Muscle layer of colon (tissue), 2 donors: ENCODE results near the gene ATOH8.

ENCODE experiments used
- H3K27ac ChIP-seq: one replicate; pipeline ENCODE4 v1.7.0; 2013; ENCODE audit warnings: low read depth, mild to moderate bottlenecking, low read length, moderate library complexity
- H3K27me3 ChIP-seq, 2 donors: one replicate each; pipeline ENCODE4 v1.7.0; 2013; ENCODE audit warnings: low read length in 2 of 2, mild to moderate bottlenecking in 2 of 2; ENCODE audit not compliant: insufficient read depth in 2 of 2, control insufficient read depth in 1 of 2
- H3K36me3 ChIP-seq: one replicate; pipeline ENCODE4 v1.7.0; 2013; ENCODE audit warnings: mild to moderate bottlenecking, low read length; ENCODE audit not compliant: insufficient read depth
- H3K4me1 ChIP-seq: one replicate; pipeline ENCODE4 v1.7.0; 2013; ENCODE audit warnings: mild to moderate bottlenecking, low read length; ENCODE audit not compliant: insufficient read depth
- H3K4me3 ChIP-seq, 2 donors: one replicate each; pipeline ENCODE4 v1.7.0; 2013; ENCODE audit warnings: low read length in 2 of 2, low read depth in 1 of 2, mild to moderate bottlenecking in 1 of 2, moderate library complexity in 1 of 2
- H3K9ac ChIP-seq: one replicate; pipeline ENCODE4 v1.7.0; 2013; ENCODE audit warnings: low read length
- H3K9me3 ChIP-seq: one replicate; pipeline ENCODE4 v1.7.0; 2013; ENCODE audit warnings: mild to moderate bottlenecking, low read length
- donor health status: abdominal sarcoma.
- donor health status: Adenocarcinoma of cecum.

ATOH8 gene

DNA sequence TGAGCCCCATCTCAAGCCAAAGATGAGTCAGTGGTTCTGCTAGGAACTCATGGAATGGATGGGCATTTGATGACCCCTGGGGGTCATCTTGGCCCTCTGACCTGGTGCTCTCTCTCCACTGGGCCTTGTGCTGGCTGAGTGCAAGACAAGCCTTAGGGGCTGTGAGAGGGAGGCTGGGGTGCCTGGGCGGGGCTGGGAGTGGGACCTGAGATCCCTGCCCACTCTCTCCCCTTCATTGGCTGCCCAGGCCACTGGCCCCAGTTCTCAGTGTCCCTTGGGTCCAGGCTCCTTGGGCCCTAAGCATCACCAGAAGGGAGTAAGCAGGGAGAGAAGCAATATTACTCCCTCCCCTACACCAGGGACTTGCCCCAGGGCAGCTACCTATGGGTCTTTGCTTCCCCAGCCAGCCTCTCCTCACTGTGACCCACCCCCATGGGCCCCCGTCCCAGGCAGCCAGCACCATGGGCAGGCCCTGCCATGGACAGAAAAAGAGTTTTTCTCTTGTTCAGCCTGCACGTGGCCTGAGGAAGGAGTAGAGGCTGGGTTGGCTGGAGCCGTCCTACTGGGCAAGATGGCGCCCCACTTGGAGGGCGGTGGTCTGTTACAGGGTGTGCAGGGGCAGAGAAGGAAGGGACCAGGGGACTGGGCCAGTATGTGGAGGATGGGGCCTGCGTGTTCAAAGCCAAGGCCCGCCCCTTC lies 33.6 kb downstream of the ATOH8 start:
- Histone ChIP-seq H3K4me1 (peaks cover 34% of the 10 kb centered on the region), H3K27me3 (no peaks in the 10 kb centered on the region), H3K9me3 (no peaks in the 10 kb centered on the region), H3K36me3 (peaks cover 10% of the 10 kb centered on the region), H3K9ac (no peak overlapping the region), H3K27ac (no peak overlapping the region), H3K4me3 (no peak overlapping the region)

DNA sequence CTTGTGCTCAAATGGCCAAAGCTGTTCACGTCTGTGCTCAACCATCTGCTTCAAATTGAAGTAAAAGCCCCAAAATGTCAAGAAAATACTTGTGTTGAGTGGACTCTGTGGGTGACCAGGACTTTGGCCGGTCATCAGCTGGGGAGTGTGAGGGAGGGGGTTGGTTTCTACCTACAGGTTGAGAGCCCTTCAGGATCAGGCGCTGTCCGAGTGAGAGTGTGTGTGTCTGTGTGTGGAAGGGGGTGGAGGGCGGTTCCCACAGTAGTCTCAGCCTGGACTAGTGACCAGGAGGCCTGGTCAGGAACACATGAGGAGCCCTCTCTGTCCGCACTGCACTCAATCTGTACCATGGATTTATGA lies 34.2 kb downstream of the ATOH8 start:
- Histone ChIP-seq H3K27ac (no peak overlapping the region), H3K9ac (no peak overlapping the region), H3K9me3 (no peaks in the 10 kb centered on the region), H3K4me3 (no peak overlapping the region), H3K4me1 (peaks cover 39% of the 10 kb centered on the region), H3K27me3 (no peaks in the 10 kb centered on the region), H3K36me3 (peaks cover 10% of the 10 kb centered on the region)

DNA sequence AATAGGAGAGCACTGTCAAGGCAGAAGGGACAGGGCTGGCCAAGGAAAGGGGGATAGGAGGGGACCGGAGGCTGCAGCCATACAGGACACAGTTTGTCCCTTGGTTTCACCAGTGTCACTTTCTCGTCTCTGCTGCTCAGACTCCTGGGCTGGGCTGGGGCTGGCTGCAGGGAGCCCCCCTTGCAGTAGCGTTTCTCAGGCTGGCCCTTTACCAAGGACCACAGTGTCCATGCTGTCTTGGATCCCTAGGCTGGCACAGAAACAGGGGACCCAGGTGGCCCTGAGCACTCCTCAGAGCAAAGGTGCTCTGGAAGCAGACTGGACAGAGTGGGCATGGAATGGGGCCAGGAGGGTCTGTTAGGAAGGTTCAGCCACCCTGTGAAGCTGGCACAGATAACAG lies 34.8 kb downstream of the ATOH8 start:
- peaks cover 10% of the 10 kb centered on the region for H3K36me3 ChIP-seq
- no peak overlapping the region for H3K4me3 ChIP-seq
- no peak overlapping the region for H3K9ac ChIP-seq
- no peak overlapping the region for H3K27ac ChIP-seq
- H3K4me1 ChIP-seq, result peaks cover 43% of the 10 kb centered on the region
- no peaks in the 10 kb centered on the region for H3K9me3 ChIP-seq
- no peaks in the 10 kb centered on the region for H3K27me3 ChIP-seq

DNA sequence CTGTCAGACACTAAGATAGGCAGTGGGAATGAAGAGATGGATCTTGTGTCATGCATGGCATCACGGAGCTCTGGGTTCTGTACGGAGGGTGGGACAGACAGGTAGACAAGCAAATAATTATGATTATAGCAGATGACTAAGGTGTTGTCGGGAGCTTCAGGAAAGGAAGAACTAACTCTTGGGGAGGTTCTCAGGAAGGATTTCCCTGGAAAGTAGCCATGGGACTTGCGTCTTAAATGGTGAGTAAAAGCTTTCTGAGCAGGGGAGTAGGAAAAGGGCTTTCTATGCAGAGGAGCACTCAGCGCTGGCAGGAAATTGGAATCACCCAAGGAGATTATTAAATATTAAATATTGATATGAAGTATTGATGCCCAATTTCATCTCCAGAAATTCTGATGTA lies 35.5 kb downstream of the ATOH8 start:
- Histone ChIP-seq H3K27ac (no peak overlapping the region), H3K9me3 (no peaks in the 10 kb centered on the region), H3K4me3 (no peak overlapping the region), H3K4me1 (peaks cover 43% of the 10 kb centered on the region), H3K27me3 (no peaks in the 10 kb centered on the region), H3K36me3 (peaks cover 10% of the 10 kb centered on the region), H3K9ac (no peak overlapping the region)

DNA sequence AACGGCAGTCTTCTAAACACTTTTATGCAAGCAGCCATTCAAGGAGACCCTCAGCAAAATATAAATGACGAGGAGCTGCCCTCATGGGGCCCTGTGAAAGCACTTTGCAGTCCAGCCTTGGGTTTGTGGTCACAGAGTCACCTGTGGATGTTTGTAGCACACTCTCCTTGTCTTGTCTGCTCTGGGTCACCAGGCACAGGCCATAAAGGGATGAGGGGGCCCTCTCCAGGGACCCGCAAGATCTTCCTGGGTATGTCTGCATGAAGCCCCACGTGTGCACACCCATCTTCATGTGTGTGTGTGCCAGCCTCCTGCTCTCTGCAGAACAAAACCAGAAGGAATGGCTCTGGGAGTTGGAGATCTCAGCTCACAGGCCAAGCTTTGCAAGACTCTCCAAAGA lies 36.2 kb downstream of the ATOH8 start:
- Histone ChIP-seq H3K9ac (no peak overlapping the region), H3K4me3 (no peak overlapping the region), H3K4me1 (peaks cover 42% of the 10 kb centered on the region), H3K9me3 (no peaks in the 10 kb centered on the region), H3K36me3 (peaks cover 10% of the 10 kb centered on the region), H3K27me3 (no peaks in the 10 kb centered on the region), H3K27ac (no peak overlapping the region)

DNA sequence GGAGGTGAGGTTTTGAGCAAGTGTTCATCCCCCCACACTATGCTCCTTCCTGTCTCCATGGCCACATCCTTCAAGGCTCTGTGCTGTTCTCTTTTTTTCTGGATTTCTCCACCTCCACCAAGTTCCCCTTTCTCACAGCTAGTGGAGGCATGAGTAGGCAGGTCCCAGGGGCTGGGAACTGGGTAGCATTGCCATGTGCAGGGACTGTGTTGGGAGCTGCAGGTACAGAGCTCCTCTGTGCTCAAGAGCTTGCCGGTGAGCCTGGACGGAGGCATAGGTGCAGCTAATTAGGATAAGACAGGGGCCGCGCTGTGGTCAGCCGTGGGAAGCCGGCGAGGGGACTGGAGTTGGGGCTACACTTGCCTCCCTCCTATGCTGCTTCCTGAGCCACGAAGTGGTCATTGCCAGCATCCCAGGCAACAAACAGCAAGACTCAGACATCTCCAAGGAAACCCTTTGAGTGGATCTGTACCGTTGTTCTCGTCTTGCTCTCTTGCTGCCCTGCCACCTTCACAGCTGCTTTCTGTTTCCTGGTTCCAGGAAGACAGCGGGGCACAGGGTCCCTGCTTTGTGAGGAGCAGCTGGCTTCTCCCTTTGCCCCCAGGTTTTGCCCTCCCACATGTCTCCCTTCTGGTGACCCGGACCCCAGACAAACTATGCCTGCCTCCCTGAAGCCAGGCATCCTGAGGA lies 36.9 kb downstream of the ATOH8 start:
- H3K27me3 ChIP-seq, result no peaks in the 10 kb centered on the region
- H3K9me3 ChIP-seq, result no peaks in the 10 kb centered on the region
- H3K36me3 ChIP-seq, result peaks cover 10% of the 10 kb centered on the region
- peaks cover 42% of the 10 kb centered on the region for H3K4me1 ChIP-seq
- no peak overlapping the region for H3K27ac ChIP-seq
- H3K4me3 ChIP-seq, result no peak overlapping the region
- H3K9ac ChIP-seq, result no peak overlapping the region

DNA sequence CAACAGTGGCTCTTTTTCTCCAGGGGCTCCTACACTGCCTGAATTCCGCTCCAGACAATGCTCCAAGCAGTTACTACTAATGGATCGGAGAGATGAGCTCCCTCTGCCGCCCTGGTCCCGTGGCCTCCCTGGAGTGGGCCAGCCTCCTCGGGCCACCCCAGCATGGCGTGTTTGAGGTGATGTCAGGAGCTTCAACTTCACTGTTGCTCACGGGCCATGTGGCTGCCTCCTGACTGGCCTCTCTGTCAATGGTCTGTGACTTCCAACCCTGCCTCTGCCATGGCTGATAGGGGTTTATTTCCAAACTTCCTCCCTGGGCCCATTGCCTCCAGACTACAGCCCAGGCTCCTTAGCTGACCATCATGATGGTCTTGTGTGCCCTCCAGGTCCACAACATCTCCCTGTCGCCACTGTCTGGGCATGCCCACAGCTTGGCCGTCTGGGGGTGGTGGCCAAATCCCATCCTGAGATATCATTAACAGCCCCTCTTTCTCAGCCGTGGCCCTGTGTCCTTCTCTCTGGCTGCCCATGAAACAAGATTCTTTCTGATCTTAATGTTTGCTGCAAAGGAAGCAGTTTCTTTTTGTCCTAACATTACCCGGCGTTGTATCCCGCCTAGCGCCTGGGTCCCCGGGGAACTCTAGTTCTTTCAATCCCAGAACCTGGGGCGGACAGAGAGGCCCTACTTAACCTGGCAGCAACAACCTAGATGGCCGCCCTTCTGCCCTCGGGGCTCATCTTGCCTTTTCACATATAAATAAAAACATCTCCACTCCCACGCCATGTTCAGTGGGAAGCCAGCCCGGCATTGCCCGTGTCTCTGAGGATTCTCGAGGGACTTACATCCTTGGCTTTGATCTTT lies 38.1 kb downstream of the ATOH8 start:
- Histone ChIP-seq H3K4me3 (no peak overlapping the region), H3K27me3 (no peaks in the 10 kb centered on the region), H3K36me3 (peaks cover 5% of the 10 kb centered on the region), H3K27ac (no peak overlapping the region), H3K4me1 (peaks cover 44% of the 10 kb centered on the region), H3K9me3 (no peaks in the 10 kb centered on the region), H3K9ac (no peak overlapping the region)

DNA sequence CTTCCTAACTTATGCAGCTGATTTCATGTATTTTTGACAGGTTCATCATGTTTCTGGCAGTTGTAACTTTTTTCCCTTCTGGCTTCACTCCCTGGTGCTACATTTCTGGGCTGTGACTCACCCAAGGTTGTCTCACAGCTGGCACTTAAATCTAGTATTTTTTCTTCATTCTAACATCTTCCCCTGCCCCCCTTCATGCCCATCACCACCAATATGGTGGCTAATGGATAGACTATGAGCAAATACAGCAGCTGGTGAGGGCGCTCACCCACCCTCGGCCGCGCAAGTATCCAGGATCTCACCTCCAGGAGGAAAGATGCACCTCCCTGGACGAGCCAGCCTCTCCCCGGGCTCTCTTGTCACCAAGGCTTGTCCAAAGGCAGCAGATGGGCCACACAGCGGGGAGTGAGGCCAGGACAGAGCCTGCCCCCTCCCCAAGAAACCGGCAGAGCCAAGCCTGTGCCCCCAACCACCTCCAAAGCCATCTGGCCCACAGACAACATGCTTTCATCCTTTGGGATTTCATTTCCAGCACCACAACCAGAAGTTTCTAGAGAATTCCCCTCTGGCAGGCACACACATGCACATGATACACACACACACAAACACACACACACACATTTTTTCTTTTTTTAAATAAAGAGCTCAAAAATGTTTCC lies 39.1 kb downstream of the ATOH8 start:
- Histone ChIP-seq H3K36me3 (no peaks in the 10 kb centered on the region), H3K4me1 (peaks cover 46% of the 10 kb centered on the region), H3K9me3 (no peaks in the 10 kb centered on the region), H3K4me3 (no peak overlapping the region), H3K27me3 (no peaks in the 10 kb centered on the region), H3K27ac (no peak overlapping the region), H3K9ac (no peak overlapping the region)

DNA sequence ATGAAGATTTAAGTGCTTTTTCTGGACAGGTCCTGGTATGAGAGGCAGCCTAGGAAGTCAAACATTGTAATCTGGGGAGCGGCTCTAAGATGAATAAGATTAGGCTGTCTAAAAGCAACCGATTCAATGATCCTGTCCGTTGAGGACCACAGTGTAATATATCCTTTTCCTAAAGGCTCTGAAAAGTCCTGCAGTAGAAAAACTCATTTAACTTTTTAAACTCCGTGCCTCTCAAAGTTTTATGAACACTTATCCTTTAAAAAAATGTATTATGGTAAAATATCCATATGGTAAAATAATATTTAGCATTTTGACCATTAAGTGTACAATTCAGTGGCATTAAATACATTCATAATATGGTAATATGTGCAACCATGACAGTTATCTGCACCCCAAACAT lies 39.8 kb downstream of the ATOH8 start:
- no peaks in the 10 kb centered on the region for H3K36me3 ChIP-seq
- no peak overlapping the region for H3K27ac ChIP-seq
- peaks cover 46% of the 10 kb centered on the region for H3K4me1 ChIP-seq
- no peaks in the 10 kb centered on the region for H3K9me3 ChIP-seq
- no peaks in the 10 kb centered on the region for H3K27me3 ChIP-seq
- H3K4me3 ChIP-seq, result no peak overlapping the region
- H3K9ac ChIP-seq, result no peak overlapping the region

DNA sequence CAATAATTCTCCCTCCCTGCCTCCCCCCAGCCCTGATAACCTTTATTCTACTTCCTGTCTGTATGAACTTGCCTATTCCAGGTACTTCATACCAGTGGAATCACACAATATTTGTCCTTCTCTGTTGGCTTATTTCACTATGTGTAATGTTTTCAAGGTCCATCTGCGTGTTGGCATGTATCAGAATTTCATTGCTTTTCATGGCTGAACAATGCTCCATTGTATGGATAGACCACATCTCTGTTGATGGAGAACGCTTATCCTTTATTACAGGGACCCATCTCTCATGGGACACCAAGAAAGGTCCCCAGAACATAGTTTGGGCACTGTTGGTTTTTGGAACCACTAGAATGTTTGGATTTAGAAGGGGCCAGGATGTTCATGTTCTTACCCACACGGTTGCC lies 40.2 kb downstream of the ATOH8 start:
- Histone ChIP-seq H3K9ac (no peak overlapping the region), H3K36me3 (no peaks in the 10 kb centered on the region), H3K4me3 (no peak overlapping the region), H3K27ac (no peak overlapping the region), H3K9me3 (no peaks in the 10 kb centered on the region), H3K4me1 (peaks cover 46% of the 10 kb centered on the region), H3K27me3 (no peaks in the 10 kb centered on the region)

DNA sequence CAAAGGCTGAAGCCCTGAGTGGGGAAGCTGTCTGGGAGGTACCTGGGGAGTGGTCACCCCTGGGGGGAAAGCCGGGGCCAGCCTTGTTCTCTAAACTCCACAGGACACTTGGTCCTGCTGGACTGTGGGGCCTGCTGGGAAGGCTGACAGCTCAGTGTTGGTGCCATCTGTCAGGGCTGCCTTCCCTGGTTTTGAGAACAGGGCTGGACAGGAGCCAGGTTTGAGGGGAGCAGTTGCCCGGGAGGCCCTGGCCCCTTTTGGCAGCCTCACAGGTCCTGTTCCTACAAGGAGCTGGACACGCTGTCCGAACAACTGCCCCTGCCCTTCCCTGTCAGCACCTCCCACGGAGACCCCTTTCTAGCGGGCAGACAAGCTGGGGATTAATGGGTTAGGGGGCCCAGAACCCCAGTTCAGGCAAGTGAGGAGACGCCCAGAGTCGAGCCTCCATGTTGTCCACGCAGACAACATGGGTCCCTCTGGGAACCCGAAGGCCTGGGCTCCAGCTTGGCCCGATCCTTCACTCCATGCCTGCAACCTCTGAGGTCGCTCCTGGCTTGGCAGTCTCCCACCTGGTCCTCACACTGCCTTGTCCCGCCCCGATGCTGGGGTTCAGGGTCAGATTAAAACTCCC lies 40.8 kb downstream of the ATOH8 start:
- Histone ChIP-seq H3K9me3 (no peaks in the 10 kb centered on the region), H3K4me3 (no peak overlapping the region), H3K36me3 (no peaks in the 10 kb centered on the region), H3K9ac (no peak overlapping the region), H3K4me1 (peaks cover 46% of the 10 kb centered on the region), H3K27me3 (no peaks in the 10 kb centered on the region), H3K27ac (no peak overlapping the region)
